Dendritic cell treated with granulocyte-macrophage colony-stimulating factor and Interleukin-4, amounts not matched to agents 40 ng/mL and 50 ng/mL, for 4 days (primary cell): Measurements from ENCODE around the gene MFN2.

Experiments
- H3K27ac Mint-ChIP-seq: one replicate; pipeline ENCODE4 v1.8.0; 2022; ENCODE audit warnings: mild to moderate bottlenecking, mixed read lengths
- H3K27me3 Mint-ChIP-seq: one replicate; pipeline ENCODE4 v1.8.0; 2022; ENCODE audit warnings: mild to moderate bottlenecking, mixed read lengths
- H3K36me3 Mint-ChIP-seq: one replicate; pipeline ENCODE4 v1.8.0; 2022; ENCODE audit warnings: low read depth, mixed read lengths
- H3K4me1 Mint-ChIP-seq: one replicate; pipeline ENCODE4 v1.8.0; 2022; ENCODE audit warnings: low read depth, mixed read lengths
- H3K4me3 Mint-ChIP-seq: one replicate; pipeline ENCODE4 v1.8.0; 2022; ENCODE audit warnings: mild to moderate bottlenecking, moderate library complexity, mixed read lengths
- H3K9me3 Mint-ChIP-seq: one replicate; pipeline ENCODE4 v1.8.0; 2022; ENCODE audit warnings: mixed read lengths
- intact Hi-C: fragments of 100-400 bp; cut with micrococcal nuclease; formaldehyde crosslinking; loops from one replicate; pipeline ENCODE4 v1.15.0; 2022

The MFN2 gene

GRCh38 chr1:12047120-12047876 is 67.1 kb downstream of the MFN2 start:
- intact Hi-C loops: no loop called here
- Mint-ChIP-seq H3K4me3 (no peak overlapping the region), H3K9me3 (no peaks in the 10 kb centered on the region), H3K27ac (no peak overlapping the region), H3K4me1 (peaks cover 7% of the 10 kb centered on the region), H3K36me3 (no peaks in the 10 kb centered on the region), H3K27me3 (no peaks in the 10 kb centered on the region)

- H3K4me1 Mint-ChIP-seq: peaks cover 13% of the 10 kb centered on the region
- no peaks in the 10 kb centered on the region for H3K9me3 Mint-ChIP-seq
- H3K27me3 Mint-ChIP-seq: no peaks in the 10 kb centered on the region
- H3K27ac Mint-ChIP-seq: no peak overlapping the region
- no peaks in the 10 kb centered on the region for H3K36me3 Mint-ChIP-seq
- intact Hi-C loops: no loop called here
- no peak overlapping the region for H3K4me3 Mint-ChIP-seq
These were observed 68.1 kb downstream of the MFN2 start for GRCh38 chr1:12048372-12048771.

- intact Hi-C loops: no loop called here
- H3K4me3 Mint-ChIP-seq: no peak overlapping the region
- no peak overlapping the region for H3K27ac Mint-ChIP-seq
- no peaks in the 10 kb centered on the region for H3K27me3 Mint-ChIP-seq
- H3K36me3 Mint-ChIP-seq: no peaks in the 10 kb centered on the region
- H3K9me3 Mint-ChIP-seq: no peaks in the 10 kb centered on the region
- H3K4me1 Mint-ChIP-seq: peaks cover 13% of the 10 kb centered on the region
These were observed 69.4 kb downstream of the MFN2 start for GRCh38 chr1:12049616-12050015.

- peaks cover 13% of the 10 kb centered on the region for H3K4me1 Mint-ChIP-seq
- no peaks in the 10 kb centered on the region for H3K36me3 Mint-ChIP-seq
- intact Hi-C loops: no loop called here
- no peak overlapping the region for H3K27ac Mint-ChIP-seq
- H3K9me3 Mint-ChIP-seq: no peaks in the 10 kb centered on the region
- H3K27me3 Mint-ChIP-seq: no peaks in the 10 kb centered on the region
- H3K4me3 Mint-ChIP-seq: no peak overlapping the region
These were observed 71.1 kb downstream of the MFN2 start for GRCh38 chr1:12051361-12051760.

GRCh38 chr1:12052008-12052573 is 71.8 kb downstream of the MFN2 start:
- no peak overlapping the region for H3K4me3 Mint-ChIP-seq
- H3K27ac Mint-ChIP-seq: peak overlapping the region; percentile 51
- no peaks in the 10 kb centered on the region for H3K27me3 Mint-ChIP-seq
- no peaks in the 10 kb centered on the region for H3K36me3 Mint-ChIP-seq
- intact Hi-C loops: no loop called here
- peaks cover 13% of the 10 kb centered on the region for H3K4me1 Mint-ChIP-seq
- no peaks in the 10 kb centered on the region for H3K9me3 Mint-ChIP-seq

GRCh38 chr1:12052997-12053686 is 72.9 kb downstream of the MFN2 start:
- Mint-ChIP-seq H3K4me1 (peaks cover 13% of the 10 kb centered on the region), H3K36me3 (no peaks in the 10 kb centered on the region), H3K9me3 (no peaks in the 10 kb centered on the region), H3K4me3 (no peak overlapping the region), H3K27ac (no peak overlapping the region), H3K27me3 (no peaks in the 10 kb centered on the region)
- intact Hi-C loops: no loop called here

- Mint-ChIP-seq H3K9me3 (no peaks in the 10 kb centered on the region), H3K4me3 (no peak overlapping the region), H3K36me3 (no peaks in the 10 kb centered on the region), H3K4me1 (peaks cover 13% of the 10 kb centered on the region), H3K27me3 (no peaks in the 10 kb centered on the region), H3K27ac (no peak overlapping the region)
- intact Hi-C loops: no loop called here
These were observed 73.7 kb downstream of the MFN2 start for GRCh38 chr1:12053752-12054548.

GRCh38 chr1:12055259-12055658 is 75.0 kb downstream of the MFN2 start:
- H3K27ac Mint-ChIP-seq: no peak overlapping the region
- H3K27me3 Mint-ChIP-seq: peaks cover 8% of the 10 kb centered on the region
- H3K4me3 Mint-ChIP-seq: no peak overlapping the region
- peaks cover 13% of the 10 kb centered on the region for H3K4me1 Mint-ChIP-seq
- intact Hi-C loops: no loop called here
- H3K9me3 Mint-ChIP-seq: no peaks in the 10 kb centered on the region
- H3K36me3 Mint-ChIP-seq: no peaks in the 10 kb centered on the region

- peaks cover 11% of the 10 kb centered on the region for H3K27me3 Mint-ChIP-seq
- H3K4me1 Mint-ChIP-seq: peaks cover 13% of the 10 kb centered on the region
- no peak overlapping the region for H3K27ac Mint-ChIP-seq
- no peak overlapping the region for H3K4me3 Mint-ChIP-seq
- no peaks in the 10 kb centered on the region for H3K9me3 Mint-ChIP-seq
- intact Hi-C loops: no loop called here
- H3K36me3 Mint-ChIP-seq: no peaks in the 10 kb centered on the region
These were observed 76.1 kb downstream of the MFN2 start for GRCh38 chr1:12056331-12056841.

- intact Hi-C loops: no loop called here
- H3K4me1 Mint-ChIP-seq: peaks cover 5% of the 10 kb centered on the region
- no peak overlapping the region for H3K27ac Mint-ChIP-seq
- no peaks in the 10 kb centered on the region for H3K36me3 Mint-ChIP-seq
- no peak overlapping the region for H3K4me3 Mint-ChIP-seq
- H3K9me3 Mint-ChIP-seq: no peaks in the 10 kb centered on the region
- H3K27me3 Mint-ChIP-seq: peaks cover 20% of the 10 kb centered on the region
These were observed 77.1 kb downstream of the MFN2 start for GRCh38 chr1:12057382-12057781.

- no peaks in the 10 kb centered on the region for H3K4me1 Mint-ChIP-seq
- H3K27me3 Mint-ChIP-seq: peaks cover 24% of the 10 kb centered on the region
- H3K9me3 Mint-ChIP-seq: no peaks in the 10 kb centered on the region
- no peaks in the 10 kb centered on the region for H3K36me3 Mint-ChIP-seq
- H3K4me3 Mint-ChIP-seq: no peak overlapping the region
- intact Hi-C loops: no loop called here
- no peak overlapping the region for H3K27ac Mint-ChIP-seq
These were observed 77.9 kb downstream of the MFN2 start for GRCh38 chr1:12057940-12058687.

- Mint-ChIP-seq H3K27me3 (peaks cover 36% of the 10 kb centered on the region), H3K4me3 (no peak overlapping the region), H3K36me3 (no peaks in the 10 kb centered on the region), H3K4me1 (peaks cover 3% of the 10 kb centered on the region), H3K27ac (no peak overlapping the region), H3K9me3 (no peaks in the 10 kb centered on the region)
- intact Hi-C loops: no loop called here
These were observed 79.0 kb downstream of the MFN2 start for GRCh38 chr1:12059226-12059625.

- Mint-ChIP-seq H3K27me3 (peaks cover 42% of the 10 kb centered on the region), H3K4me3 (no peak overlapping the region), H3K4me1 (peaks cover 8% of the 10 kb centered on the region), H3K27ac (no peak overlapping the region), H3K36me3 (no peaks in the 10 kb centered on the region), H3K9me3 (no peaks in the 10 kb centered on the region)
- intact Hi-C loops: no loop called here
These were observed 79.6 kb downstream of the MFN2 start for GRCh38 chr1:12059722-12060464.
